HT-29 (cell line): ENCODE results near the gene KCMF1. TPM values are rescaled to one million over a fixed set of nuclear protein-coding genes. Genes with fewer than 3 reads are reported as not detected.

ENCODE experiments used
- DNase-seq: peaks from one replicate; pipeline ENCODE4 v3.0.0-alpha.2; 2015; ENCODE audit warnings: low spot score
- total RNA-seq: library from RNA; depleted of rRNA; stranded (reverse); fragments of >200 nt; shearing (Covaris generic); gene quantifications from 2 replicates; pipeline ENCODE4 v1.2.3, GENCODE V29; 2014

KCMF1 gene
- total RNA-seq, 1 experiment from 2014 or later: 39.2 TPM

DNA sequence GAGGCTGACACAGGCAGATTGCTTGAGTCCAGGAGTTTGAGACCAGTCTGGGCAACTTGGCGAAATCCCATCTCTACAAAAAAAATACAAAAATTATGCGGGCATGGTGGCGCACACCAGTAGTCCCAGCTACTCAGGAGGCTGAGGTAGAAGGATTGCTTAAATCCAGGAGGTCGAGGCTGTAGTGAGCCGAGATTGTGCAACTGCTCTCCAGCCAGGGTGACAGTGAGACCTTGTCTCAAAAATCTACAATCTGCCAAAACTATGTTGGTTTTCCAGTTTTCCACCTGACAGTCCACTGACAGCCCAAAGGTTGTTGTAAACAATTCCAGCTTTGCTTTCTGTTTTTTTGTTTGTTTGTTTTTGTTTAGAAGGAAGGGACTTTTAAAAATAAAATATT lies 51.3 kb downstream of the KCMF1 start:
- DNase-seq: no peak

DNA sequence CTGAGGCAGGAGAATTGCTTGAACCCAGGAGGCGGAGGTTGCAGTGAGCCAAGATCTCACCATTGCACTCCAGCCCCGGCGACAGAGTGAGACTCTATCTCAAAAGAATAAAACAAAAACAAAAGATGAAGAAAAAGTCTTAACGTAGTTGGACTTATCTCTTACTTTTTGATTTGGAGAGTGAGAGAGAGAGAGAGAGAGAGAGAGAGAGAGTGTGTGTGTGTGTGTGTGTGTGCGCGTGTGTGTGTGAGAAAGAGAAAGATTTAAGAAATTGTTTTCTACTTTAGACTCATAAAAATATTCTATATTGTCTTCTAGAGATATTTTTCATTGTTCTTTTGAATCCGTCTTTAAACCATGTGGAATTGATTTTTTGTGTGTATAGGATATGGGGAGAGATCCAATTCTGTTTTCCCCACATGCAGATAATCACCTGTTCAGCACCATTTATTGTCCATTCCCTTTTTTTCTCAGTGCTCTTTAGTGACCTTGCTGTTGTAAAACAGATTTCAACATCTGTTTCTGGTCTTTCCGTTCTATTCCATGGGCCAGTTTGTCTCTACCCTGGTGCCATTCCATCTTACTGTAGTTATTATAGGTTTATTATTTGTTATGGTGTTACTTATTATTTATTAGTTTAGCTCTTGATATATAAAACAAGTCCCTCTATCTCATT lies 53.5 kb downstream of the KCMF1 start:
- DNase-seq: no peak

DNA sequence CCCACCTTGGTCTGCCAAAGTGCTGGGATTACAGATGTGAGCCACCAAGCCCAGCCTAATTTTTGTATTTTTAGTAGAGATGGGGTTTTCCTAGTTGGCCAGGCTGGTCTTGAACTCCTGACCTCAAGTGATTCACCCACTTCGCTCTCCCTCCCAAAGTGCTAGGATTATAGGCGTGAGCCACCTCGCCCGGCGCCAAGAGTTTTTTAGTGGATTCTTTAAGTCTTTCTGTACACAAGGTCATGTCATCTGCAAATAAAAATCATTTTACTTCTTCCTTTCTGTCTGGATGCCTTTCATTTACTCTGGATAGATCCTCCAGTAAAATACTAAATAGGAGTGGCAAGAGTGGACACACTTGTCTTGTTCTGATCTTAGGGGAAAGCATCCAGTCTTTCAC lies 61.7 kb downstream of the KCMF1 start:
- no peak for DNase-seq

DNA sequence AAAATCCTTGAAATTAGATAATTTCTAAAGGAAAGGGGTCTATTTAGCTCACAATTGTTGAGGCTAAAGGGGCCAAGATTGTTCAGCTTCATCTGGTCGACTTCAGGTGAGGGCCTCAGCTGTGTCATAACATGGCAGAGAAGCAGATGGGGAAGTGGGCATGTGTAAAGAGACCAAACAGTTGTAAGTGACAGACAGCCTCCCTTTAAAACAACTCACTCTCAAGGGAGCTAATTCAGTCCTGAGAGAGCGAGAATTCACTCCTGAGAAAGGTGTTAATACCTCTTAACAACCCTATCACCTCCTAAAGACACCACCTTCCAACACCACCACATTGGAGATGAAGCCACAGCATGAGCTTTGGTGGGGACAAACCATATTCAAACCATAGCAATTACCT lies 62.4 kb downstream of the KCMF1 start:
- DNase-seq: no peak

DNA sequence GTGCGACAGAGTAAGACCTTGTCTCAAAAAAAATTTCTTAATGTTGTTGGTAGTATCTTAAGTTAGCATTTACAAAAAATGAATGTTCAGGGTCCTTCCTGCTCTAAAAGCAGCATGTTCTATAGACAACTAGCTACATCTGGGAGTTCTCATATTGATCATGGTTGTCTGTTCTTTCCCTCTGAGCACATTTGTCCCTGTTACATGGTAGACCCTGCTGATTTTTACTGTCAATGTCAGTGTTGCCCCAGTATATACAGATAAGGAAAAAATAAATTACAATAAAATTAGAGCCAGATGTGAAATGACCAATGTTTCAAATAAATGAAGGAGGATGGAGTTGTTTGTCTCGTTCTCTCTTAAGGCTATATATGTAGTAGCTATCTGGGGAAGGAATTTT lies 63.2 kb downstream of the KCMF1 start:
- DNase-seq: no peak

DNA sequence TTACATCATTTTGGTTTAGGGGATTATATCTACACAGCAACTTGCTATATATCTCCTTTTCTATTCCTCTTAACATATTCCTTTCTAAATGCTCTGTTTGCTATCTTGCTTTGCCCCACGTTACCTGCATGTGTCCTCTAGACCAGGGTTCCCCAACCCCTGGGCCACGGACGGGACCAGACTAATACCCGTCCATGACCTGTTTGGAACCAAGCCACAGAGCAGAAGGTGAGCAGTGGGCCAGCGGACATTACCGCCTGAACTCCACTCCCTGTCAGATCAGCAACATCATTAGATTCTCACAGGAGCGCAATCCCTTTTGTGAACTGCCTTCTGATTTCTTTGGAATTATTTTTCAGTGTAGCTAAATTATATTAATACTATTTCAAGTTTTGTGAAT lies 66.7 kb downstream of the KCMF1 start:
- DNase-seq: no peak

DNA sequence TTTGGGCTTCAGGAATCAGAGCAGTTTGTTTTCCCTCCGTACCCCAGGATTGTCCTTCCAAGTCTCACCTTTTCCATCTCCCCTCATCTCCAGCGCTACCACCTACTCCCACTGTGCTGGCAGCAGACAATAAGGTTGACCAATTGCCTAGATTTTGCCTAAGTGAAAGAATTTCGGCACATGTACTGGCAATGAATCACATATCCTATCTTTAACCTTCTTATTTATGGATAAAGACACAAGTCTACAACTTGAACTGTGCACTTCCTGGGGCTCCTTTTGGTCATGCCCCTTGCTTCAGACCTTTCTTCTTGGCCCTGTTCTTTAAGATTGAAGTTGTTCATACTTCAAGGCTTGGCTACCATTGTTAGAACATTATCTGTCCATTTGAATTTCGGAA lies 71.4 kb downstream of the KCMF1 start:
- DNase-seq: no peak

DNA sequence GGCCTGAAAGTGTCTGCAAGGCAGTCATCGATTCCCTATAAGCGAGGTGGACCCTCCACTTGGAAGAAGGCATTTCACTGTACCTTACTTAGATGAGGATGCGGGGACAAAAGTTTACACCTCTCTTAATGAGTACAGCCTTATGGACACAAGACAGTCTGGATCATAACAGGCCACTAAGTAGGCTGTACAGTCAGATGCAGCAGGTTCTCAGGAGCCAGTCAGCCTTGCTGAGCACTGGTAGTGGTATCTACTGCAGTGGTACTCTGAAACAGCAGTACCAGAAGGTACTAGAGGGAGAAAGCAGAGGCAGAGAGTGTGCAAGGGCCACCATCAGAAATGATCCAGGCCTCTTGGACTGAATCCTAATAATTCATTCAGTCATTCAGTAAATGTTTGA lies 77.6 kb downstream of the KCMF1 start:
- no peak for DNase-seq

DNA sequence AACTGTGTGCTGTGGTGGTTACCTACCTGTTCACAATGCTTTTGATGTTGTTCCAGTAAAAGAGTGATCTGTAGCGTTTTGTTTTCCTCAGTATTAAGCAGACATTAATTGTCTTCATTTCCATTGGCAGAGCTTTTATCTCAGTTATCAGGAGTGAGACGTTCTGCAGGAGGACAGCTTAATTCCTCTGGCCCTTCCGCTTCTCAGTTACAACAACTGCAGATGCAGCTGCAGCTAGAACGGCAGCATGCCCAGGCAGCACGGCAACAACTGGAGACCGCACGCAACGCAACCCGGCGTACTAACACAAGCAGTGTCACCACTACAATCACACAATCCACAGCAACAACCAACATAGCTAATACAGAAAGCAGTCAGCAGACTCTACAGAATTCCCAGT lies 78.3 kb downstream of the KCMF1 start:
- no peak for DNase-seq

DNA sequence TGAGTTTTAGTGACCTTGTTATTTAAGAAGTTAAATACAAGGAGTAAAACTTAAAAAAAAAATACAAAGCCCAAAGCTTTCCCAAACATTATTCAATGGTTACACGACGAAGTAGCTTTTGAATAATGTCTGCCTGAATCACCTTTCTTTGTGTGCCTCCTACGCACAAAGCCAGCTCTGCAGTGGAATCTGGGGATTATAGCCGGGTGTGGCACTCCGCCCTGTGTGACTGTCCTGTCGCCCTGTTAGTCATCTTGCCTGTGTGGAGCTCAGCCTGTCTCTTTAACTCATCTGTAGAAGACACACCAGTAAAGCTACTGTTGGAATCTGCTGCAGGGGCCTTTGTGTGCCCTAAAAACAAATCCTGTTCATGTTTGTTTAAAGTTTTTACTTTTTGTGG lies 82.8 kb downstream of the KCMF1 start:
- DNase-seq: peak; percentile 76

DNA sequence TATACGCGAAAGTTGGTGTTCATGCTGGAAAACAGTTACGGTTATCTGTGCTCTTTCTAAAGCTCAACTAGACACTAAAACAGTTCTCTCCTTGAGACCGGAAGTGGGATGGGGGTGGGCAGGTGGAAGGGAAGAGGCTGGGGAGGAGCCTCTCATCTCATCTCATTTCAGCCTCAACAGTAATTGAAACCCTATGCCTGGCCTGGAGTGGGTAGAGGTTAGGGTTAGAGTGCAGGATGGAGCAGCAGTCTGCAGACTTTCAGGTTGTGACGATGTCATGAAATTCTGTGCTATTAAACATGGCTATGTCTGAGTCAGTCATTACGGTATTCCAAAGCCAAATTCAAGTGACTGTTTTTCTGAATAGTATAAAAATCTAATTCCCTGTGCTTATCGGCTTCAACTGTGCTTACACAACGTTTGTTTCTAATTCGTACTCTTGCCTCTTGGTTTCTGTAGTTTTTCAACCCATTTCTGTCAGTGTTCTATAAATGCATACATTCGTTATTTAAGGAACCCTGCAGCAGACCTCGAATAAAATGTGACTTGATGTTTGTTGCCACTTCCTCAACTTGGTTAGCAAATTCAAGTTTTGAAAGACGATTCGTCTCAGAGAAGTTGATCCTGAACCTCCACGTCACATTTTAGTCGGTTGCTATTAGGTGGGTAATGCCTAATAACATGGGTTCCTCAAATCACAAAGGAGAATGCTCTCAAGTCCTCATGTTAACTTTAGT lies 86.4 kb downstream of the KCMF1 start:
- no peak for DNase-seq

DNA sequence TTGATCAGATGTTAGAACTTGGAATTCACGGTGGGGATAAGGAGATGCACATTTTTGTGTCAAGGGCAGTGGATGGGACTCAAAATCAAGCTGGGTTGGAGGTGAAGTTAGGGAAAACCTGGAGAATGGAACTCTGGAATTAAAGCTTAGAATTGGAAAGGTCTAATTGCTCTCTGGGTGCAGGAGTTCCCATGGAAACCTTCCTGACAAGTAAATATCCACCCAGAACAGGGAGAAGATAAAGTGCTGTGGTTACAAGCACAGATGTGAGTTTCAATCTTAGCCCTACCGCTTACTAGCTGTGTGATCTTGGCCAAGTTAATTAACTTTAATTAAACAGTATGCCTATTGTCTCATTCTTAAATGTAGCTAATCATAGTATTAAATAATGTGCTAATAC lies 90.9 kb downstream of the KCMF1 start:
- DNase-seq: no peak

DNA sequence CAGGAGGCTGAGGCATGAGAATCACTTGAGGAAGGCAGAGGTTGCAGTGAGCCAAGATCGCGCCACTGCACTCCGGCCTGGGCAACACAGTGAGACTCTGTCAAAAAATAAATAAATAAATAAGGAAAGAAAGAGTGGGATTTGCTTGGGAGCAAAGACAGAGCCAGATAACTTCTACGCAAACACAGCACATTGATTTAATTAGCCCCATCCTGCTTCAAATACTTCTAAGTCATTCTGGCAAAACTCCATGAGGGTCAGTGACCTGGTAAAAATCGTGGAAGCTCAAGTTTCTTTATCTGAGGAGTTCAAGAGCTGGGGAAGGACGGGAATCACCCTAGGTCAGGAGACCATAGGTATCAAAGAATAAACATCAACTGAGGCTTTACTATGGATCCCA lies 91.6 kb downstream of the KCMF1 start:
- no peak for DNase-seq

DNA sequence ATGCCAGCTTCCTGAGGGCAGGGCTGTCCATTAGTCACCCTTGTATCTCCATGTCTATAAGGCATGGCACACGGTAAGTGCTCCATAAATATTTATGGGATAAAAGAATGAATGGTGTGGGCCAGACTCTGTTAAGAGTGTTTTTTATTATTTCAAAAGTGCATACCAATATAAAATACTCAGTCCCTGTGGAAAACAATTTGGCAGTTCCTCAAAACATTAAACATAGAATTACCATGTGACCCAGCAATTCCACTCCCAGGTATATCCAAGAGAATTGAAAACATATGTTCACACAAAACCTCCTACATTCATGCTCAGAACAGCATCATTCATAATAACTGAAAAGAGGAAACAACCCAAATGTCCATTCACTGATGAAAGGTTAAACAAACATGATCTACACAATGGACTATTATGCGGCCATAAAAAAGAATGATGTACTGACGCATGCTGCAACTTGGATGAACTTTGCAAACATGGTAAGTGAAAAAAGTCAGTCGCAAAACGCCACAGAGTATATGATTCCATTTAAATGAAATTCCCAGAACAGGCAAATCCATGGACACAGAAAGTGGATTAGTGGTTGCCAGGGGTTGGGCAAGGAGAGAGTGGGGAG lies 93.1 kb downstream of the KCMF1 start:
- no peak for DNase-seq

DNA sequence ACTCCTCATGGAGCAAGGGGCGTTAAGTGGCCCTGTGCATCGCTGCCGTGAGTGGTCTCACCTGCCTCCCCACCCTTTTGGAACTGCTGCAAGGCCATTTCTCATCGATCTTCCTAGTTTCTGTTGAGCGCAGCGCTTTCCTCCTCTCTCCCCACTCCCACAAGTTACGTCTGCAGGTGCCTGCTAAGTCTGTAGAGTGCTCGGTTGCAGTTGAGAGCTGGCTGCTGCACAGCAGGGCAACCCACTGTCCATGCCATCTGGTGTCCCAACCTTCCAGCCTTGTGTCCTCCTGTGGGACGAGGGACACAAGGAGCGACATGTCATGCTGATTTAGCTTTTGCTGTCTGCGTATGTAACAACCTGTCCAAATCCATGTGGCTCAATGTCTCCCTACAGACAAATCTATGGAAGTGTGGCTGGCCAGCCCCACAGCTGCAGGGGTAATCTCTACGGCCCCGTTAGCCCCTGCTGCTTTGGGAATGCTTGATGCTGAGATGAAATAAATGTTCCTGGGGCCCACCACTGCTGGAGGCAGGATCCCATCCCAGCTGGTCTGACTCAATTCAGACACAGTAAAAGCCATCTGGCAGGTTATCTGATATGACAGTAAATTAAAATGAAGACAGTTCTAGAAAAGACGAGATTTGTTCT lies 94.1 kb downstream of the KCMF1 start:
- DNase-seq: no peak

DNA sequence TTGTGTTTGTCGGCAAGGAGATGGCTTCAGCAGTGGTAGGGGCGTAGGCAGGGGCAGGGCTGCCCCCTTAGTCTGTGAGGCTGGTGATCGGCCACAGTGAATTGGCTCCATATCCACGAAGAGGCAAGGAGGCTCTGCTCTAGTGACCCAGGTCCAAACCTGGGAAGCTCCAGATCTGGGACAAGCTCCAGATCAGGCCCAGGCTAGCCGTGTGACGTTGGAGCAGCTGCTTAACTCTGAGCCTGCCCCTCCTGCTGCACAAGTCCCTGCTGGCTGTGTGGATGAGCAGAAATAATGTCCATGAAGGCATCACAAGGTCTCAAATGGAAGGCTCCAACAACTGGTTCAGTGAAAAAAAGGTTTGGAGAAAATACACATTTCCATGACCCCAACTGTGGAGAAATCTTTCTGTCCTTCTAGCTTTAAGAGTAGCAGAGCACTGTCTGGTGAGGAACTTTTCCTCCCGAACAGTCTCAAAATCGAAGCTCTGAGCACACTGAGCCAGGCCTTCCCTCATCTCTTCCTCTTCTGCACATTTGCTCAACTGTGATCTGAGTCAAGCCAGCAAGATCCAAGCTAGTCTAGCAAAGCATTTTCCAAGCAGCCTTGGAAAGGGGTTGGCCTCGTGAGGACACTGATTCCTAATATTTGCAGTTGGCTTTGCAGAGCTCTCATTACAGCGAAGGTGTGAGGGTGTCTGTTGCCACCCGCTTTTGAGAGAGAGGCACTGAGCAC lies 95.2 kb downstream of the KCMF1 start:
- no peak for DNase-seq

DNA sequence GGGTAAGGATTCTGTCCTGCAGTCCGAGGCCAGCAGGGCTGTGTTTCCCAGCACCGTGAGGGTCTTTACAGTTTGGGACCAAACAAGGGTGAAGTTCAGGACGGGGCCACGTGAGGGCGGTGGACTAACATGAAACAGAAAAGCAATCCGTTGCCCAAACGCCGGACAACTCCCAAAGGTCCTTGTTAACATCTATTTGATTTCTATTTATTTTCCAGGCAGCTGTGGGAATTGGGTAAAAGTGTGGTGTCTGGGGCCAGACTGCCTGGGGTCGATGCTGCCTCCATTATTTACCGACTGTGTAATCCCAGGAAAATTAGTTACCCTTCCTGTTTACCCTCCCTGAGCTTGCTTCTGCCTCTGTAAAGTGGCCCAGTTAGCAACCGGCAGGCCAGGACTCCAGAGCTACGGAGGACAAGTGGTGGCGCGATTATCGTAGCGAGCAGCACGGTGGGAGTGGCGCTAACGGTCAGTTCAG lies 96.0 kb downstream of the KCMF1 start:
- DNase-seq: peak; percentile 85

DNA sequence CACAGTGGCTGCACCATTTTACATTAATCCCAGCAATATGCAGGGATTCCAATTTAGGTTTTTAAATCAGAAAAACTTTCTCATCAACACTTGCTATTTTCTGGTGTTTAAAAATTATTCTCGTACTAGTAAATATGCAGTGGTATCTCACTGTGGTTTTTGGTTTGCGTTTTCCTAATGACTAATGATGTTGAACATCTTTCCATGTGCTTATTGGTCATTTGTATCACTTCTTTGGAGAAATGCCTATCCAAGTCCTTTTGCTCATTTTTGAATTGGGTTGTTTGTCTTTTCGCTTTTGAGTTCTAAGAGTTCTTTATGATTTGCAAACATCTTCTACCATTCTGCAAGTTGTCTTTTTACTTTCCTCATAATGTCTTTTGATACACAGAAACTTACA lies 100.1 kb downstream of the KCMF1 start:
- DNase-seq: no peak

DNA sequence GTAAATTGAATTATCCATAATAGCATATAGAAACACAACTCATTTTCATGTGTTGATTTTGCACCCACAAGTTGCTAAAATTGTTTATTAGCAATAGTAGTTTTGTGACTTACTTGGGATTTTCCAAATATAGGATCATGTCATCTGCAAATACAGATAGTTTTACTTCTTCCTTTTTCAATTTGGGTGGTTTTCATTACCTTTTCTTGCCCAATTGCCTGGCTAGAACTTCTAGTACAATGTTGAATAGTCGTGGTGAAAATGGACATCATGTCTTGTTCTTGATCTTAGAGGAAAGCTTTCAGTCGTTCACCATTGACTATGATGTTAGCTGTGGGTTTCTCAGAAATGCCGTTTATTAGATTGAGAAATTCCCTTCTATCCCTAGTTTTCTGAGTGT lies 102.1 kb downstream of the KCMF1 start:
- DNase-seq: no peak

DNA sequence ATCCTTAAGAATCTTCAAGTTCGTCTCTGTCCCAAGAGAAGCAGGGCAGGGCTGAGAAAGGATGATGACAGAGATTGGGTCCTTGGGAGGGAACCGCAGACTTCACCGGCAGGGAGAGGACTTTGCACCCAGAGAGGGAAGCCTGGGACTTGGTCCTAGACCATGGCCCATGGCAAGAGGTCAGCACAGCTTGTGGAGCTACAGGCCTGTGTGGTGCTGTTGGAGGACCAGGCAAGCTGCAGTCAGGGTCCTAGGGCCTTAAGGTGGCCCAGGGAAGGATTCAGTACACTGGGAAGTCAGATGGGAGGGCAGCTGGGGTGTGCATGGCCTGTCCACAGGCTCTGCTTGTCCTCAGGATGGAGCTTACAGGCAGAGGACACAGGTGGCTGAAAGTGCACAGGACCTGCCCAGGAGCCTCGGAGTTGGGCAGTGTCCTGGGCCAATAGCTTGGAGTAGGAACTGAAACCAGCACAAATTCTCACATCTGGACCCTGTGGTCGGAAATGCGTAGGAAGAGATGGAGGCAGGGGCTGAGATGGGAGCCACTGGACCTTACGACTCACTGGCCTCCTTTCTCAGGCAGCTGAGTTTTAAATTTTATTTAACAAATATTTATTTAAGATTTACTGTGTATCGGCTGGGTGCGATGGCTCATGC lies 105.8 kb downstream of the KCMF1 start:
- DNase-seq: no peak

DNA sequence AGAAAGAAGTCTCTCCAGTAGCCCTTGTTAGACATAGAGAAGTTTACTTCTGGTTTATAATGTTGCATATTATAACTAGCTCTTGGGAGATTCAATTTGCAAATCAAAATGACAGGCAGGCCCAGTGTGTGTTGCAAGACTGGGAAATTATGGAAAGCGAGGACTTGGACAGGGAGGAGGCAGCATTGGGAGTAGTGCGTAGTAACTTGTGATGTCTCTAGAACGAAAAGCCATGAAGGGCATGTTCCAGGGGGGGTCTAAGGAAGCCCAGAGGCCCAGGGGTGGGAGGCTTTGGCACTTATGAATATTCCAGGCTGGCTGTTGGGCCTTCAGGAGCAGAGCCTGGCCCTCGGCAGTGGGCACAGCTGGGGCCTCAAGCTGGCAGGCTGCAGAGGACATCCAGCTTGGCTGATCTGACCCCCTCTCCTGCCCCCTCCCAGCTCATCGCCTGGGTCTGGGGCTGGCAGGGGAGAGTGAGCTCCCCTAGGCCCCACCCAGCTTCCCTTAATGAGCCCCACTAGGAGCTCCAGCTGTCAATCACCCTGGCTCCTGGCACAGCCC lies 107.0 kb downstream of the KCMF1 start:
- no peak for DNase-seq
